Measurements from ENCODE around the gene EXOC3L4.

GRCh38 chr14:103113303-103113702, 18.8 kb downstream of the EXOC3L4 start:
- no peak for TF ChIP-seq GATA2 (IDR thresholded peaks at IDR 0.05; ENCODE audit: low read depth, low read length)
- no peak for TF ChIP-seq GATA3 (IDR thresholded peaks at IDR 0.05; ENCODE audit: low read depth, low read length)

Measured in SH-SY5Y (cell line).